SK-N-MC (cell line): Measurements from ENCODE around the gene TCERG1L.

Experiments
- EZH2 ChIP-seq: fragments of 200-600 bp; sonication (generic); IDR thresholded peaks from one replicate; pipeline ENCODE4 v1.6.1; 2017; ENCODE audit warnings: antibody characterized with exemption
- FOXP2 ChIP-seq: optimal IDR thresholded peaks from 2 replicates; pipeline ENCODE3; 2011; ENCODE audit warnings: mild to moderate bottlenecking, moderate library complexity; ENCODE audit not compliant: insufficient read depth; ENCODE audit errors: extremely low read length, control extremely low read depth
- POLR2AphosphoS5 ChIP-seq: IDR thresholded peaks from 2 replicates; pipeline ENCODE4 v1.6.1; 2012; ENCODE audit warnings: mild to moderate bottlenecking, low read depth, low read length, borderline replicate concordance

DNA sequence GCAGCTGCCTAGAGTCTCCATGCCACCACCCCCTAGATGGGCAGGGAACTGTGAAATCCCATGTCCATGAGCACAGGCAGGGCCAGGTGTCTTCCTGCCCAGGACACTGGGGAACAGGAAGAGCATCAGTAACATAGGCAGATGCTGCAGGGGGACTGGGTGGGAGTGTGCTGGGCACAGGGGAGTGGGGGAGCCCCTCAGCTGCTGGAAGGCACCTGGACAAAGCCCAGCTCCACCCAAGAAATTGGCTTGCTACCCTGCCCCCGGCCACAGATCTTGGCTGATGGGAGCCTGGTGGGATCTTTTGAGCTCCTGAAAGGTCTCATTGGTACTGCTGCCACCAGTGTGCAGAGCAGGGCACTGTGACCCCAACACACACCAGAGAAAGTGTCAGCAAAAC lies 66.7 kb downstream of the TCERG1L start:
- TF ChIP-seq EZH2: no peak
- no peak for TF ChIP-seq POLR2AphosphoS5
- TF ChIP-seq FOXP2: no peak
